ENCODE data around the gene ZNF264. TPM values are rescaled to one million over a fixed set of nuclear protein-coding genes. Genes with fewer than 3 reads are reported as not detected.

Gene ZNF264
- total RNA-seq, 2 experiments from 2014 or later: 10.0 to 12.6 TPM

- no peaks in the 10 kb centered on the region for H3K9me2 ChIP-seq (ENCODE audit: insufficient read depth, low read length)
- H2AFZ ChIP-seq (ENCODE audit: low read length): no peak overlapping the region
- no peak for TF ChIP-seq EZH2phosphoT487 (IDR thresholded peaks at IDR 0.05; ENCODE audit: borderline replicate concordance, low read depth, low read length)
- H3K4me1 ChIP-seq (ENCODE audit: insufficient read depth, low read length, poor library complexity, severe bottlenecking): no peaks in the 10 kb centered on the region
- H4K20me1 ChIP-seq (ENCODE audit: insufficient read depth, low read length): no peaks in the 10 kb centered on the region
- no peak overlapping the region for H3K27ac ChIP-seq (ENCODE audit: low read depth, low read length, poor library complexity, severe bottlenecking)
- intact Hi-C loops (cut with micrococcal nuclease; ENCODE audit: unreplicated experiment): no loop called here
- no peak for DNase-seq (ENCODE audit: low spot score)
- H3K79me2 ChIP-seq (ENCODE audit: insufficient read depth, low read depth, low read length): no peaks in the 10 kb centered on the region
- H3K4me2 ChIP-seq (ENCODE audit: low read length): no peak overlapping the region
- BruUV-seq (replicated peaks): no TSS peak
- no peaks in the 10 kb centered on the region for H3K9me3 ChIP-seq (ENCODE audit: low read length)
- no peaks in the 10 kb centered on the region for H3K36me3 ChIP-seq (ENCODE audit: insufficient read depth, low read length)
- ChIA-PET POLR2A (no interaction called here), CTCF (ENCODE audit: unreplicated experiment) (no interaction called here)
- no peak overlapping the region for H3K4me3 ChIP-seq (ENCODE audit: low read depth, low read length, poor library complexity, severe bottlenecking)
These were observed 36.2 kb downstream of the ZNF264 start for GRCh38 chr19:57227502-57227901.

- TF ChIP-seq EZH2phosphoT487 (IDR thresholded peaks at IDR 0.05; ENCODE audit: borderline replicate concordance, low read depth, low read length): no peak
- TF ChIP-seq, protein P1, sequence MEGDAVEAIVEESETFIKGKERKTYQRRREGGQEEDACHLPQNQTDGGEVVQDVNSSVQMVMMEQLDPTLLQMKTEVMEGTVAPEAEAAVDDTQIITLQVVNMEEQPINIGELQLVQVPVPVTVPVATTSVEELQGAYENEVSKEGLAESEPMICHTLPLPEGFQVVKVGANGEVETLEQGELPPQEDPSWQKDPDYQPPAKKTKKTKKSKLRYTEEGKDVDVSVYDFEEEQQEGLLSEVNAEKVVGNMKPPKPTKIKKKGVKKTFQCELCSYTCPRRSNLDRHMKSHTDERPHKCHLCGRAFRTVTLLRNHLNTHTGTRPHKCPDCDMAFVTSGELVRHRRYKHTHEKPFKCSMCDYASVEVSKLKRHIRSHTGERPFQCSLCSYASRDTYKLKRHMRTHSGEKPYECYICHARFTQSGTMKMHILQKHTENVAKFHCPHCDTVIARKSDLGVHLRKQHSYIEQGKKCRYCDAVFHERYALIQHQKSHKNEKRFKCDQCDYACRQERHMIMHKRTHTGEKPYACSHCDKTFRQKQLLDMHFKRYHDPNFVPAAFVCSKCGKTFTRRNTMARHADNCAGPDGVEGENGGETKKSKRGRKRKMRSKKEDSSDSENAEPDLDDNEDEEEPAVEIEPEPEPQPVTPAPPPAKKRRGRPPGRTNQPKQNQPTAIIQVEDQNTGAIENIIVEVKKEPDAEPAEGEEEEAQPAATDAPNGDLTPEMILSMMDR (conservative IDR thresholded peaks at IDR 0.05; ENCODE audit: low read length): no peak
- intact Hi-C loops (cut with micrococcal nuclease; ENCODE audit: unreplicated experiment): no loop called here
- no peak for DNase-seq (ENCODE audit: low spot score)
- no peaks in the 10 kb centered on the region for H4K20me1 ChIP-seq (ENCODE audit: insufficient read depth, low read length)
- H3K4me3 ChIP-seq (ENCODE audit: low read depth, low read length, poor library complexity, severe bottlenecking): no peak overlapping the region
- no peak overlapping the region for H3K4me2 ChIP-seq (ENCODE audit: low read length)
- no peak overlapping the region for H3K27ac ChIP-seq (ENCODE audit: low read depth, low read length, poor library complexity, severe bottlenecking)
- no peaks in the 10 kb centered on the region for H3K9me3 ChIP-seq (ENCODE audit: low read length)
- H3K79me2 ChIP-seq (ENCODE audit: insufficient read depth, low read depth, low read length): no peaks in the 10 kb centered on the region
- BruUV-seq (replicated peaks): no TSS peak
- ChIA-PET POLR2A (no interaction called here), CTCF (ENCODE audit: unreplicated experiment) (no interaction called here)
- no peaks in the 10 kb centered on the region for H3K9me2 ChIP-seq (ENCODE audit: insufficient read depth, low read length)
- no peak overlapping the region for H2AFZ ChIP-seq (ENCODE audit: low read length)
- no peaks in the 10 kb centered on the region for H3K36me3 ChIP-seq (ENCODE audit: insufficient read depth, low read length)
- H3K4me1 ChIP-seq (ENCODE audit: insufficient read depth, low read length, poor library complexity, severe bottlenecking): no peaks in the 10 kb centered on the region
These were observed 40.4 kb downstream of the ZNF264 start for GRCh38 chr19:57231686-57232085.

DNA sequence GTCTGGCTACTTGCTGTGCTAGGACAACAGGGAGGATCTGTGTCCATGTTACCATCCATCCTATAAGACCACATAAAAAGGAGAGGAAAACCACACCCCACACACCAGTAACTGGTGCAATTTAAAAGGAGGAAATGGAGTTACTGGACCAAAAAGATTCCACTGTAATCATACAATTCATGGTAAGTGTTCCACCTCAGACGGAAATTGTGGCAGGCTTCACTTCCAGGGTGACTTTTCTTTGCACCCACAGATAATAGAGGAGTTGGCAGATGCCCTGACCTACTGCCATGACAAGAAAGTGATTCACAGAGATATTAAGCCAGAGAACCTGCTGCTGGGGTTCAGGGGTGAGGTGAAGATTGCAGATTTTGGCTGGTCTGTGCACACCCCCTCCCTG is 41.9 kb downstream of the ZNF264 start:
- BruUV-seq (replicated peaks): no TSS peak
- no peak overlapping the region for H3K4me3 ChIP-seq (ENCODE audit: low read depth, low read length, poor library complexity, severe bottlenecking)
- H3K36me3 ChIP-seq (ENCODE audit: insufficient read depth, low read length): no peaks in the 10 kb centered on the region
- no peak overlapping the region for H3K4me2 ChIP-seq (ENCODE audit: low read length)
- no peaks in the 10 kb centered on the region for H3K9me2 ChIP-seq (ENCODE audit: insufficient read depth, low read length)
- H4K20me1 ChIP-seq (ENCODE audit: insufficient read depth, low read length): no peaks in the 10 kb centered on the region
- intact Hi-C loops (cut with micrococcal nuclease; ENCODE audit: unreplicated experiment): no loop called here
- no peak overlapping the region for H3K27ac ChIP-seq (ENCODE audit: low read depth, low read length, poor library complexity, severe bottlenecking)
- ChIA-PET POLR2A (no interaction called here), CTCF (ENCODE audit: unreplicated experiment) (no interaction called here)
- H3K9me3 ChIP-seq (ENCODE audit: low read length): no peaks in the 10 kb centered on the region
- DNase-seq (ENCODE audit: low spot score): no peak
- TF ChIP-seq, protein P1 (conservative IDR thresholded peaks at IDR 0.05; ENCODE audit: low read length): no peak
- H3K4me1 ChIP-seq (ENCODE audit: insufficient read depth, low read length, poor library complexity, severe bottlenecking): no peaks in the 10 kb centered on the region
- no peak overlapping the region for H2AFZ ChIP-seq (ENCODE audit: low read length)
- H3K79me2 ChIP-seq (ENCODE audit: insufficient read depth, low read depth, low read length): no peaks in the 10 kb centered on the region
